H1 (cell line): ENCODE results near the gene AP1S1. TPM values are rescaled to one million over a fixed set of nuclear protein-coding genes. Genes with fewer than 3 reads are reported as not detected.

ENCODE experiments used
- CTCF ChIA-PET: fragments of 300-600 bp; sonication (Branson Sonifier 250); formaldehyde crosslinking; loops from one replicate; lab custom pipeline; 2021; ENCODE audit not compliant: partially characterized antibody; lab: Charles Lee
- POLR2A ChIA-PET: fragments of 300-600 bp; sonication (Branson Sonifier 250); formaldehyde crosslinking; loops from one replicate; lab custom pipeline; 2021; ENCODE audit warnings: inconsistent platforms; ENCODE audit not compliant: partially characterized antibody; lab: Charles Lee
- DNase-seq, 2 experiments: peaks; one replicate each; pipeline versions ENCODE4 v3.0.0 to v3.0.0-alpha.2; 2010 to 2022; ENCODE audit warnings: low spot score in 2 of 2, low read depth in 1 of 2, mixed read lengths in 1 of 2
- FAIRE-seq: peaks from 2 replicates; lab custom pipeline; 2011; peaks lifted over from hg19 to GRCh38; lab: Jason Lieb, UNC
- H2AFZ ChIP-seq: 2 replicates; pipeline ENCODE4 v1.8.1; 2012; ENCODE audit warnings: low read length, inconsistent platforms
- H2AK5ac ChIP-seq: 2 replicates; pipeline ENCODE4 v1.6.1; 2013; ENCODE audit warnings: low read depth, low read length
- H2BK120ac ChIP-seq: replicated peaks from 2 replicates; pipeline ENCODE3; 2013; ENCODE audit warnings: low read depth, low read length, inconsistent platforms
- H2BK12ac ChIP-seq: 2 replicates; pipeline ENCODE4 v1.6.1; 2013; ENCODE audit warnings: low read depth, low read length
- H2BK15ac ChIP-seq: 2 replicates; pipeline ENCODE4 v1.6.1; 2013; ENCODE audit warnings: low read length
- H2BK20ac ChIP-seq: 2 replicates; pipeline ENCODE4 v1.6.1; 2013; ENCODE audit warnings: low read length
- H2BK5ac ChIP-seq: 2 replicates; pipeline ENCODE4 v1.6.1; 2013; ENCODE audit warnings: low read depth, low read length
- H3K14ac ChIP-seq: 2 replicates; pipeline ENCODE4 v1.6.1; 2013; ENCODE audit warnings: inconsistent platforms; ENCODE audit not compliant: insufficient read length
- H3K18ac ChIP-seq: 2 replicates; pipeline ENCODE4 v1.6.1; 2013; ENCODE audit warnings: low read length; ENCODE audit errors: extremely low read depth
- H3K23ac ChIP-seq: 2 replicates; pipeline ENCODE4 v1.6.1; 2013; ENCODE audit warnings: inconsistent platforms; ENCODE audit not compliant: insufficient read length
- H3K23me2 ChIP-seq: 2 replicates; pipeline ENCODE4 v1.6.1; 2013; ENCODE audit warnings: low read depth, low read length
- H3K27ac ChIP-seq: 2 replicates; pipeline ENCODE4 v1.6.1; 2011; ENCODE audit warnings: low read depth, low read length, inconsistent platforms
- H3K27me3 ChIP-seq, 4 experiments: replicated peaks in 1 of 4; 1 replicate in 1 of 4; 2 replicates in 3 of 4; pipeline versions ENCODE4 v1.6.1 to v1.8.1; 2011 to 2013; ENCODE audit warnings: low read length in 3 of 4, mild to moderate bottlenecking in 3 of 4, inconsistent platforms in 2 of 4, mixed read lengths in 2 of 4, moderate library complexity in 1 of 4; ENCODE audit not compliant: control insufficient read depth in 3 of 4, insufficient read depth in 3 of 4; ENCODE audit errors: extremely low read depth in 1 of 4
- H3K36me3 ChIP-seq, 4 experiments: 2 replicates each; pipeline versions ENCODE4 v1.6.1 to v1.8.1; 2011 to 2013; ENCODE audit warnings: mild to moderate bottlenecking in 4 of 4, low read length in 3 of 4, moderate library complexity in 2 of 4, control low read depth in 1 of 4, inconsistent platforms in 1 of 4; ENCODE audit not compliant: insufficient read depth in 4 of 4, control insufficient read depth in 2 of 4
- H3K4ac ChIP-seq: replicated peaks from 2 replicates; pipeline ENCODE3; 2013; ENCODE audit warnings: low read length, low read depth, mixed read lengths, inconsistent platforms; ENCODE audit not compliant: insufficient read length
- H3K4me1 ChIP-seq, 4 experiments: replicated peaks in 1 of 4; 1 replicate in 1 of 4; 2 replicates in 3 of 4; pipeline versions ENCODE4 v1.6.1 to v1.8.1; 2011 to 2013; ENCODE audit warnings: low read length in 3 of 4, inconsistent platforms in 2 of 4, mixed read lengths in 1 of 4; ENCODE audit not compliant: insufficient read depth in 4 of 4, control insufficient read depth in 3 of 4
- H3K4me2 ChIP-seq, 2 experiments: 2 replicates each; pipeline versions ENCODE4 v1.6.1 to v1.8.1; 2011 to 2013; ENCODE audit warnings: low read depth in 2 of 2, low read length in 2 of 2, control low read depth in 1 of 2, inconsistent platforms in 1 of 2, mild to moderate bottlenecking in 1 of 2; ENCODE audit not compliant: insufficient read depth in 1 of 2
- H3K4me3 ChIP-seq, 4 experiments: fragments of 200-600, 300-600 bp in 1 of 4; sonication (generic), shearing (Covaris generic), sonication (Bioruptor Twin) in 1 of 4; 2 replicates each; pipeline versions ENCODE4 v1.5.1 to v1.8.1; 2011 to 2016; ENCODE audit warnings: low read length in 4 of 4, low read depth in 3 of 4, control low read depth in 2 of 4, inconsistent platforms in 2 of 4, mild to moderate bottlenecking in 2 of 4, mixed read lengths in 1 of 4, moderate library complexity in 1 of 4; ENCODE audit not compliant: insufficient read depth in 2 of 4; ENCODE audit errors: extremely low read depth in 1 of 4
- H3K56ac ChIP-seq: replicated peaks from 2 replicates; pipeline ENCODE3; 2013; ENCODE audit warnings: low read depth, mild to moderate bottlenecking, mixed read lengths, low read length, inconsistent platforms; ENCODE audit not compliant: insufficient read length
- H3K79me1 ChIP-seq: 2 replicates; pipeline ENCODE4 v1.6.1; 2013; ENCODE audit warnings: low read depth, low read length, control low read depth
- H3K79me2 ChIP-seq, 2 experiments: 2 replicates each; pipeline versions ENCODE4 v1.6.1 to v1.8.1; 2012 to 2013; ENCODE audit warnings: low read length in 2 of 2, mild to moderate bottlenecking in 2 of 2, inconsistent platforms in 1 of 2; ENCODE audit not compliant: insufficient read depth in 2 of 2, control insufficient read depth in 1 of 2
- H3K9ac ChIP-seq, 4 experiments: replicated peaks in 1 of 4; 1 replicate in 1 of 4; 2 replicates in 3 of 4; pipeline versions ENCODE4 v1.6.1 to v1.8.1; 2011 to 2013; ENCODE audit warnings: low read depth in 3 of 4, low read length in 3 of 4, control low read depth in 2 of 4, mild to moderate bottlenecking in 2 of 4, moderate library complexity in 2 of 4, inconsistent platforms in 1 of 4; ENCODE audit errors: extremely low read depth in 1 of 4
- H3K9me3 ChIP-seq, 2 experiments: 2 replicates each; pipeline versions ENCODE4 v1.6.1 to v1.8.1; 2012 to 2013; ENCODE audit warnings: mild to moderate bottlenecking in 2 of 2, moderate library complexity in 2 of 2, control low read depth in 1 of 2, inconsistent platforms in 1 of 2, low read depth in 1 of 2, low read length in 1 of 2, mixed read lengths in 1 of 2; ENCODE audit not compliant: insufficient read depth in 2 of 2
- H4K20me1 ChIP-seq, 2 experiments: replicated peaks in 1 of 2; 2 replicates each; pipeline versions ENCODE3 to v1.8.1; 2011 to 2013; ENCODE audit warnings: inconsistent platforms in 2 of 2, low read length in 2 of 2, mild to moderate bottlenecking in 1 of 2; ENCODE audit not compliant: insufficient read depth in 2 of 2, control insufficient read depth in 1 of 2
- H4K5ac ChIP-seq: 2 replicates; pipeline ENCODE4 v1.6.1; 2013; ENCODE audit warnings: low read length, low read depth, mixed read lengths, inconsistent platforms; ENCODE audit not compliant: insufficient read length
- H4K8ac ChIP-seq: 2 replicates; pipeline ENCODE4 v1.8.0; 2013; ENCODE audit warnings: mild to moderate bottlenecking, moderate library complexity, low read length, inconsistent platforms; ENCODE audit not compliant: insufficient read depth; ENCODE audit errors: extremely low read depth
- H4K91ac ChIP-seq: replicated peaks from 2 replicates; pipeline ENCODE3; 2013; ENCODE audit warnings: low read length, mixed read lengths, inconsistent platforms; ENCODE audit not compliant: insufficient read length
- BRCA1 ChIP-seq: IDR thresholded peaks from 2 replicates; pipeline ENCODE4 v1.6.1; 2012; ENCODE audit warnings: low read depth, low read length, improper control_type of control experiment
- CBX5 ChIP-seq: fragments of 300-800, 300-1000 bp; sonication (generic); IDR thresholded peaks from 2 replicates; pipeline ENCODE4 v1.7.1; 2016; ENCODE audit warnings: antibody characterized with exemption, low read length, low read depth
- GTF2F1 ChIP-seq: IDR thresholded peaks from 2 replicates; pipeline ENCODE4 v1.6.1; 2012; ENCODE audit warnings: low read depth, low read length, improper control_type of control experiment, borderline replicate concordance
- POLR2AphosphoS5 ChIP-seq: IDR thresholded peaks from 2 replicates; pipeline ENCODE4 v1.6.1; 2011; ENCODE audit warnings: low read depth, low read length
- RFX5 ChIP-seq: IDR thresholded peaks from 2 replicates; pipeline ENCODE4 v1.6.1; 2011; ENCODE audit warnings: low read depth, low read length, improper control_type of control experiment, borderline replicate concordance
- RNF2 ChIP-seq: fragments of 200-900, 300-1000 bp; sonication (generic); IDR thresholded peaks from 2 replicates; pipeline ENCODE4 v1.7.1; 2016; ENCODE audit warnings: borderline replicate concordance, low read depth, mild to moderate bottlenecking, antibody characterized with exemption, low read length; ENCODE audit not compliant: poor library complexity, severe bottlenecking; ENCODE audit errors: missing control alignments
- SIN3A ChIP-seq, 2 experiments: IDR thresholded peaks in 1 of 2; conservative IDR thresholded peaks in 1 of 2; 2 replicates each; pipeline ENCODE4 v1.6.1; 2011 to 2012; ENCODE audit warnings: low read length in 2 of 2, improper control_type of control experiment in 1 of 2, low read depth in 1 of 2, mild to moderate bottlenecking in 1 of 2
- SP2 ChIP-seq: IDR thresholded peaks from 2 replicates; pipeline ENCODE4 v1.6.1; 2012; ENCODE audit warnings: mild to moderate bottlenecking, low read length, inconsistent platforms
- SP4 ChIP-seq: IDR thresholded peaks from 2 replicates; pipeline ENCODE4 v1.6.1; 2012; ENCODE audit warnings: low read length, inconsistent platforms
- SRF ChIP-seq: IDR thresholded peaks from 2 replicates; pipeline ENCODE4 v1.6.1; 2011; ENCODE audit warnings: mild to moderate bottlenecking, low read depth, low read length, moderate library complexity
- TAF7 ChIP-seq: optimal IDR thresholded peaks from 2 replicates; pipeline ENCODE3; 2011; ENCODE audit warnings: low read depth, mild to moderate bottlenecking, inconsistent platforms, low read length, moderate library complexity, borderline replicate concordance
- YY1 ChIP-seq: IDR thresholded peaks from 2 replicates; pipeline ENCODE4 v1.6.1; 2011; ENCODE audit warnings: low read depth, mild to moderate bottlenecking, low read length
- WGBS, 2 experiments: shearing (Covaris generic) in 1 of 2; methylation state at CpG; one replicate each; pipeline versions ENCODE4 v1.1.6 to v1.1.7; 2013 to 2015; ENCODE audit warnings: low lambda C conversion rate in 2 of 2, mixed read lengths in 2 of 2, inconsistent platforms in 1 of 2, low coverage in 1 of 2, missing lambda C conversion rate in 1 of 2; ENCODE audit not compliant: insufficient replicate concordance in 2 of 2, insufficient coverage in 1 of 2, insufficient read length in 1 of 2; ENCODE audit errors: extremely low coverage in 1 of 2, missing lambda C conversion rate in 1 of 2; 5-methylcytosine and 5-hydroxymethylcytosine counted together
- polyA plus RNA-seq, 7 experiments: library from polyadenylated mRNA; depleted of rRNA in 3 of 7; stranded (reverse) in 5 of 7; unstranded in 2 of 7; fragments of >200 nt in 5 of 7; fragments of 200-250 nt in 2 of 7; gene quantifications; 1 replicate in 5 of 7; 2 replicates in 1 of 7; 4 replicates in 1 of 7; pipeline versions ENCODE4 v1.2.1 to v1.2.3, GENCODE V29; 2011 to 2013; ENCODE audit warnings: missing spikeins in 2 of 7, mixed read lengths in 2 of 7
- total RNA-seq: library from RNA; stranded (reverse); fragmentation: NEBNext Ultra II Directional; extraction: Animal tissue kit (Norgen Biotek cat#: 25700); gene quantifications from 2 replicates; pipeline ENCODE4 v1.2.1, GENCODE V29; 2021

The AP1S1 gene
- total and polyA plus RNA-seq, 2 of the 8 experiments (the other 6 are each of a cell fraction or from before 2014, with no cell fraction given): 56.1 to 59.3 TPM

- Histone ChIP-seq H3K4ac (no peak overlapping the region), H2BK15ac (no peak overlapping the region), H3K27me3 (peaks cover 0 to 3% (median 1%) of the 10 kb centered on the region in 4 experiments; a peak in 1 of 7 replicates), H4K5ac (no peak overlapping the region), H3K23me2 (no peaks in the 10 kb centered on the region), H3K14ac (no peak overlapping the region), H4K8ac (no peak overlapping the region), H3K4me2 (no peak overlapping the region), H2BK120ac (no peak overlapping the region), H3K27ac (no peak overlapping the region), H2AFZ (no peak overlapping the region), H3K79me2 (no peaks in the 10 kb centered on the region), H3K36me3 (no peaks in the 10 kb centered on the region), H3K23ac (no peak overlapping the region), H2AK5ac (no peak overlapping the region), H2BK20ac (no peak overlapping the region), H3K9ac (no peak overlapping the region), H3K4me3 (no peak overlapping the region), H2BK5ac (no peak overlapping the region), H3K79me1 (no peaks in the 10 kb centered on the region), H4K91ac (no peak overlapping the region), H3K9me3 (no peaks in the 10 kb centered on the region), H3K18ac (no peak overlapping the region), H4K20me1 (no peaks in the 10 kb centered on the region), H3K4me1 (peaks cover 0 to 2% (median under 1%) of the 10 kb centered on the region in 4 experiments; a peak in 3 of 7 replicates), H3K56ac (no peak overlapping the region), H2BK12ac (no peak overlapping the region)
- ChIA-PET POLR2A (interaction anchor here (1.1 kb wide), 1 partner anchor 19 kb away, joined by 3 read pairs; no protein-coding TSS in a partner anchor), CTCF (interaction anchor here (1.2 to 1.6 kb wide), 3 partner anchors 9 to 44 kb away, joined by 4 to 6 read pairs (median 5); no protein-coding TSS in a partner anchor)
- no peak for DNase-seq
- WGBS, 2 experiments: 87% methylated on average over 6 of the region's 6 CpGs; no CpG with 5 or more reads in 1 of the 2 experiments
- TF ChIP-seq BRCA1: no peak
- no peak for TF ChIP-seq SP4
- TF ChIP-seq YY1: no peak
- TF ChIP-seq RFX5: no peak
- TF ChIP-seq SRF: no peak
- no peak for TF ChIP-seq CBX5
- TF ChIP-seq RNF2: no peak
- no peak for TF ChIP-seq POLR2AphosphoS5
- TF ChIP-seq GTF2F1: no peak
- no peak for TF ChIP-seq SIN3A (conservative IDR thresholded peaks at IDR 0.05 in 1 of 2, IDR thresholded peaks at IDR 0.05 in 1 of 2; ENCODE audit: low read depth in 1 of 2, low read length in 2 of 2)
- TF ChIP-seq SP2: no peak
- no peak for TF ChIP-seq TAF7
- FAIRE-seq: no peak
These were observed 31.9 kb downstream of the AP1S1 start for GRCh38 chr7:101186194-101186593.
